ENCODE measurements around the gene TSFM. TPM values are rescaled to one million over a fixed set of nuclear protein-coding genes. Genes with fewer than 3 reads are reported as not detected.
"Not testable (repeated sequence)": the region's sequence is repeated elsewhere in the genome, so short reads cannot be mapped to it uniquely, and the experiment has no call there.

Gene TSFM
- total and polyA plus RNA-seq, 4 donors = 14.6 to 60.5 (median 38.2) TPM

GRCh38 chr12:57771873-57772428 lies 10.6 kb upstream of the TSFM start, which contains the start of gene METTL1 (continued):
- TF ChIP-seq ZBTB33 (IDR thresholded peaks at IDR 0.05) (peak; percentile 92), GABPA (IDR thresholded peaks at IDR 0.05 in 1 of 2, conservative IDR thresholded peaks at IDR 0.05 in 1 of 2) (peak in 1 of 2 donors; percentile 58), FOXA2 (IDR thresholded peaks at IDR 0.05) (no peak), RAD21 (IDR thresholded peaks at IDR 0.05) (peak; percentile 9 to 17)
- TF ChIP-seq, protein P1, sequence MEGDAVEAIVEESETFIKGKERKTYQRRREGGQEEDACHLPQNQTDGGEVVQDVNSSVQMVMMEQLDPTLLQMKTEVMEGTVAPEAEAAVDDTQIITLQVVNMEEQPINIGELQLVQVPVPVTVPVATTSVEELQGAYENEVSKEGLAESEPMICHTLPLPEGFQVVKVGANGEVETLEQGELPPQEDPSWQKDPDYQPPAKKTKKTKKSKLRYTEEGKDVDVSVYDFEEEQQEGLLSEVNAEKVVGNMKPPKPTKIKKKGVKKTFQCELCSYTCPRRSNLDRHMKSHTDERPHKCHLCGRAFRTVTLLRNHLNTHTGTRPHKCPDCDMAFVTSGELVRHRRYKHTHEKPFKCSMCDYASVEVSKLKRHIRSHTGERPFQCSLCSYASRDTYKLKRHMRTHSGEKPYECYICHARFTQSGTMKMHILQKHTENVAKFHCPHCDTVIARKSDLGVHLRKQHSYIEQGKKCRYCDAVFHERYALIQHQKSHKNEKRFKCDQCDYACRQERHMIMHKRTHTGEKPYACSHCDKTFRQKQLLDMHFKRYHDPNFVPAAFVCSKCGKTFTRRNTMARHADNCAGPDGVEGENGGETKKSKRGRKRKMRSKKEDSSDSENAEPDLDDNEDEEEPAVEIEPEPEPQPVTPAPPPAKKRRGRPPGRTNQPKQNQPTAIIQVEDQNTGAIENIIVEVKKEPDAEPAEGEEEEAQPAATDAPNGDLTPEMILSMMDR (IDR thresholded peaks at IDR 0.05; ENCODE audit: low read depth, low read length, missing input control) = no peak
- TF ChIP-seq, protein P2, sequence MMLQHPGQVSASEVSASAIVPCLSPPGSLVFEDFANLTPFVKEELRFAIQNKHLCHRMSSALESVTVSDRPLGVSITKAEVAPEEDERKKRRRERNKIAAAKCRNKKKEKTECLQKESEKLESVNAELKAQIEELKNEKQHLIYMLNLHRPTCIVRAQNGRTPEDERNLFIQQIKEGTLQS (IDR thresholded peaks at IDR 0.05) = peak; percentile 74

GRCh38 chr12:57772429-57773322 lies 9.9 kb upstream of the TSFM start, which contains the start of gene EEF1AKMT3:
Gene EEF1AKMT3 (plus strand): TSS chr12:57772614. CDS start chr12:57772725, 111 bp downstream.
- peak within 1 kb of the TSS; percentile 77 to 99 for H3K27ac ChIP-seq (ENCODE audit: low read depth in 1 of 2, low read length in 2 of 2)
- DNase-seq (ENCODE audit: low spot score) = no peak
- WGBS = 5% methylated on average over 67 of the region's 67 CpGs
- peaks cover 5 to 13% (median 10%) of the 10 kb centered on the region in 4 donors for H3K4me1 ChIP-seq (ENCODE audit: control insufficient read depth in 4 of 4, insufficient read depth in 4 of 4, low read length in 3 of 4)
- peak within 1 kb of the TSS; percentile 63 to 86 for H3K9ac ChIP-seq (ENCODE audit: low read depth in 1 of 2, low read length in 2 of 2)
- H3K4me3 ChIP-seq (ENCODE audit: low read depth in 1 of 3, low read length in 3 of 3) = peak within 1 kb of the TSS; percentile 58 to 99 (median 63)
- H3K27me3 ChIP-seq (ENCODE audit: control insufficient read depth in 4 of 4, insufficient read depth in 4 of 4, low read length in 3 of 4) = no peaks in the 10 kb centered on the region
- H3K9me3 ChIP-seq (ENCODE audit: control insufficient read depth in 4 of 4, low read length in 3 of 4) = no peaks in the 10 kb centered on the region
- no peak for TF ChIP-seq RXRA (IDR thresholded peaks at IDR 0.05)
- peaks cover 10 to 19% (median 14%) of the 10 kb centered on the region in 4 donors for H3K36me3 ChIP-seq (ENCODE audit: control insufficient read depth in 4 of 4, insufficient read depth in 3 of 4, low read depth in 1 of 4, low read length in 3 of 4)

DNA sequence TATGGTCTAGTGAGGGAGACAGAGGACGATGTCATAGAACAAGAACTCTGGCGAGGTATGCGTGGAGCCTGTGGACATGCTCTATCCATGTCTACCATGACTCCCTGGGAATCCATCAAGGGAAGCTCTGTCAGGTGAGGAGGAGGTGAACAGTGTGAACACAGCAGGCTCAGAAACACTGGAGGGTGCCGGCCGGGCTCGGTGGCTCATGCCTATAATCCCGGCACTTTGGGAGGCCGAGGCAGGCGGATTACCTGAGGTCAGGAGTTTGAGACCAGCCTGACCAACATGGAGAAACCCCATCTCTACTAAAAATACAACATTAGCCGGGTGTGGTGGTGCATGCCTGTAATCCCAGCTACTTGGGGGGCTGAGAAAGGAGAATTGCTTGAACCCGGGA lies 8.0 kb upstream of the TSFM start:
- whole genome bisulfite sequencing = 97% methylated on average over 11 of the region's 11 CpGs
- H3K36me3 ChIP-seq (ENCODE audit: control insufficient read depth in 4 of 4, insufficient read depth in 3 of 4, low read depth in 1 of 4, low read length in 3 of 4); H3K9me3 ChIP-seq (ENCODE audit: control insufficient read depth in 4 of 4, low read length in 3 of 4); H3K9ac ChIP-seq (ENCODE audit: low read depth in 1 of 2, low read length in 2 of 2); H3K27ac ChIP-seq (ENCODE audit: low read depth in 1 of 2, low read length in 2 of 2); DNase-seq (ENCODE audit: low spot score); H3K27me3 ChIP-seq (ENCODE audit: control insufficient read depth in 4 of 4, insufficient read depth in 4 of 4, low read length in 3 of 4); H3K4me3 ChIP-seq (ENCODE audit: low read depth in 1 of 3, low read length in 3 of 3): not testable (repeated sequence)
- H3K4me1 ChIP-seq (ENCODE audit: control insufficient read depth in 4 of 4, insufficient read depth in 4 of 4, low read length in 3 of 4) = peaks cover 5 to 13% (median 10%) of the 10 kb centered on the region in 4 donors

DNA sequence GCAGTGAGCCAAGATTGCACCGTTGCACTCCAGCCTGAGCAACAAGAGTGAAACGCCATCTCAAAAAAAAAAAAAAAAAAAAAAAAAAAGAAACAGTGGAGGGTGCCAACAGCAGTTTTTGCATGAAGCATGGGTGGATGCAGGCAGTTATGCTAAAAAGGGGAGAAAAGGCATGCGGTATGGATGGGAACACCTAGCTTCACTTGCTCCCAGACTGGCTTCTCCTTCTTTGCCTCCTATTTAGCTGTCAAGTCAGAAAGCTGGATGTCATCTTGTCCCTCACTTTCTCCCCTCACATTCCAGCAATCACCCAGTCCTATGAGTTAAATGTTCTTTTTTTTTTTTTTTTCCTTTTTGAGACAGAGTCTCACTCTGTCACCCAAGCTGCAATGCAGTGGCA lies 7.5 kb upstream of the TSFM start:
- 89% methylated on average over 3 of the region's 3 CpGs for WGBS
- peaks cover 5 to 13% (median 10%) of the 10 kb centered on the region in 4 donors for H3K4me1 ChIP-seq (ENCODE audit: control insufficient read depth in 4 of 4, insufficient read depth in 4 of 4, low read length in 3 of 4)
- peaks cover under 1 to 6% (median 3%) of the 10 kb centered on the region in 4 donors for H3K36me3 ChIP-seq (ENCODE audit: control insufficient read depth in 4 of 4, insufficient read depth in 3 of 4, low read depth in 1 of 4, low read length in 3 of 4)
- no peak overlapping the region for H3K9ac ChIP-seq (ENCODE audit: low read depth in 1 of 2, low read length in 2 of 2)
- no peak overlapping the region for H3K27ac ChIP-seq (ENCODE audit: low read depth in 1 of 2, low read length in 2 of 2)
- H3K27me3 ChIP-seq (ENCODE audit: control insufficient read depth in 4 of 4, insufficient read depth in 4 of 4, low read length in 3 of 4) = no peaks in the 10 kb centered on the region
- no peak for DNase-seq (ENCODE audit: low spot score)
- H3K9me3 ChIP-seq (ENCODE audit: control insufficient read depth in 4 of 4, low read length in 3 of 4) = no peaks in the 10 kb centered on the region
- TF ChIP-seq, protein P3, sequence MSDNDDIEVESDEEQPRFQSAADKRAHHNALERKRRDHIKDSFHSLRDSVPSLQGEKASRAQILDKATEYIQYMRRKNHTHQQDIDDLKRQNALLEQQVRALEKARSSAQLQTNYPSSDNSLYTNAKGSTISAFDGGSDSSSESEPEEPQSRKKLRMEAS (IDR thresholded peaks at IDR 0.05) = no peak
- TF ChIP-seq FOXA2 (IDR thresholded peaks at IDR 0.05) = no peak
- no peak for TF ChIP-seq RXRA (IDR thresholded peaks at IDR 0.05)
- TF ChIP-seq RAD21 (IDR thresholded peaks at IDR 0.05) = no peak
- no peak for TF ChIP-seq NR2F2 (IDR thresholded peaks at IDR 0.05)
- TF ChIP-seq TAF1 (conservative IDR thresholded peaks at IDR 0.05) = no peak
- TF ChIP-seq ZBTB33 (IDR thresholded peaks at IDR 0.05) = no peak
- no peak for TF ChIP-seq EGR1 (IDR thresholded peaks at IDR 0.05; ENCODE audit: low read depth in 2 of 2)
- TF ChIP-seq GABPA (IDR thresholded peaks at IDR 0.05 in 1 of 2, conservative IDR thresholded peaks at IDR 0.05 in 1 of 2) = no peak
- H3K4me3 ChIP-seq (ENCODE audit: low read depth in 1 of 3, low read length in 3 of 3) = no peak overlapping the region

Data from liver (tissue), 9 donors.